HCT116 (cell line): Measurements from ENCODE around the gene ARPC1B. TPM values are rescaled to one million over a fixed set of nuclear protein-coding genes. Genes with fewer than 3 reads are reported as not detected.

Source experiments
- ATAC-seq: fragments of 200-7000 bp; cut with Tn5 transposase; 2 replicates; pipeline ENCODE4 v1.9.1; 2020; ENCODE audit warnings: mild to moderate bottlenecking, moderate library complexity
- BruUV-seq: library from RNA; stranded (reverse); fragments of 400-500 nt; replicated peaks from 2 replicates; lab custom pipeline; 2021; lab: Mats Ljungman, UMichigan
- CTCF ChIA-PET: fragments of 300-600 bp; sonication (Branson Sonifier 250); formaldehyde crosslinking; loops from one replicate; lab custom pipeline; 2021; ENCODE audit warnings: antibody characterized with exemption; lab: Charles Lee
- POLR2A ChIA-PET: fragments of 300-600, 350-600 bp; sonication (Branson Sonifier 250); formaldehyde crosslinking; loops from one replicate; lab custom pipeline; 2021; ENCODE audit warnings: antibody characterized with exemption; lab: Charles Lee
- RAD21 ChIA-PET, 2 experiments: fragments of 300-600 bp; sonication (Branson Sonifier 250); formaldehyde crosslinking; loops; one replicate each; lab custom pipeline; 2023; ENCODE audit warnings: low total read pairs in 2 of 2; ENCODE audit not compliant: uncharacterized antibody in 2 of 2, unreplicated experiment in 2 of 2, low non-redundant PET in 1 of 2; lab: Charles Lee
- DNase-seq: peaks from one replicate; pipeline ENCODE4 v3.0.0-alpha.2; 2010; ENCODE audit warnings: low read depth, low spot score
- H2AFZ ChIP-seq: fragments of 200-600 bp; shearing (Covaris generic), sonication (generic); 2 replicates; pipeline ENCODE4 v1.6.1; 2017; ENCODE audit warnings: low read depth, mixed run types, mixed read lengths, antibody characterized with exemption, low read length; ENCODE audit not compliant: poor library complexity, severe bottlenecking
- H3K27ac ChIP-seq: 2 replicates; pipeline ENCODE4 v1.5.1; 2012; ENCODE audit warnings: low read depth, low read length
- H3K27me3 ChIP-seq: fragments of 200-600 bp; sonication (generic); 2 replicates; pipeline ENCODE4 v1.6.1; 2016; ENCODE audit warnings: mixed run types, low read length, mixed read lengths; ENCODE audit not compliant: insufficient read depth
- H3K36me3 ChIP-seq, 2 experiments: fragments of 200-500 bp in 1 of 2; fragments of 200-600 bp in 1 of 2; sonication (Bioruptor generic) in 1 of 2; sonication (generic) in 1 of 2; 2 replicates each; pipeline versions ENCODE4 v1.5.1 to v1.6.1; 2014 to 2016; ENCODE audit warnings: low read length in 2 of 2, inconsistent platforms in 1 of 2, mixed read lengths in 1 of 2, mixed run types in 1 of 2; ENCODE audit not compliant: insufficient read depth in 2 of 2, control insufficient read depth in 1 of 2
- H3K4me1 ChIP-seq, 2 experiments: fragments of 200-600 bp in 1 of 2; sonication (generic) in 1 of 2; 2 replicates each; pipeline versions ENCODE4 v1.5.1 to v1.6.1; 2012 to 2017; ENCODE audit warnings: low read length in 2 of 2, inconsistent platforms in 1 of 2, mild to moderate bottlenecking in 1 of 2, mixed read lengths in 1 of 2, mixed run types in 1 of 2, moderate library complexity in 1 of 2; ENCODE audit not compliant: insufficient read depth in 2 of 2, control insufficient read depth in 1 of 2
- H3K4me2 ChIP-seq: fragments of 200-600 bp; sonication (generic); 2 replicates; pipeline ENCODE4 v1.6.1; 2017; ENCODE audit warnings: mixed run types, low read length, mixed read lengths
- H3K4me3 ChIP-seq, 2 experiments: fragments of 200-600 bp in 1 of 2; sonication (generic) in 1 of 2; replicated peaks in 1 of 2; 2 replicates each; pipeline ENCODE4 v1.5.1; 2011 to 2016; ENCODE audit warnings: low read length in 2 of 2, control low read depth in 1 of 2, low read depth in 1 of 2, mild to moderate bottlenecking in 1 of 2, mixed read lengths in 1 of 2, mixed run types in 1 of 2
- H3K79me2 ChIP-seq: fragments of 200-600 bp; sonication (generic); 2 replicates; pipeline ENCODE4 v1.6.1; 2017; ENCODE audit warnings: mild to moderate bottlenecking, mixed run types, low read length, moderate library complexity, mixed read lengths; ENCODE audit not compliant: insufficient read depth
- H3K9ac ChIP-seq: fragments of 200-600 bp; sonication (generic); 2 replicates; pipeline ENCODE4 v1.6.1; 2016; ENCODE audit warnings: low read length, mixed read lengths
- H3K9me2 ChIP-seq: fragments of 200-600 bp; sonication (generic), shearing (Covaris generic); 2 replicates; pipeline ENCODE4 v1.6.1; 2017; ENCODE audit warnings: mixed run types, mild to moderate bottlenecking, moderate library complexity; ENCODE audit not compliant: insufficient read depth
- H3K9me3 ChIP-seq, 2 experiments: fragments of 200-500 bp in 1 of 2; fragments of 200-600 bp in 1 of 2; sonication (Bioruptor generic) in 1 of 2; sonication (generic) in 1 of 2; 2 replicates each; pipeline ENCODE4 v1.6.1; 2014 to 2017; ENCODE audit warnings: low read length in 2 of 2, mixed read lengths in 2 of 2, inconsistent platforms in 1 of 2, low read depth in 1 of 2, mild to moderate bottlenecking in 1 of 2, mixed run types in 1 of 2, moderate library complexity in 1 of 2; ENCODE audit not compliant: control insufficient read depth in 1 of 2, insufficient read depth in 1 of 2
- H4K20me1 ChIP-seq: fragments of 200-600 bp; sonication (generic), shearing (Covaris generic); 2 replicates; pipeline ENCODE4 v1.6.1; 2017; ENCODE audit warnings: mixed run types, mild to moderate bottlenecking, moderate library complexity; ENCODE audit not compliant: insufficient read depth
- ATF3 ChIP-seq: IDR thresholded peaks from 2 replicates; pipeline ENCODE4 v1.6.1; 2012
- CBX3 ChIP-seq: IDR thresholded peaks from 2 replicates; pipeline ENCODE4 v1.6.1; 2012; ENCODE audit warnings: low read depth
- CEBPB ChIP-seq: IDR thresholded peaks from 2 replicates; pipeline ENCODE4 v1.6.1; 2012; ENCODE audit warnings: low read depth
- CTCF ChIP-seq, 3 experiments: fragments of 200-600 bp in 1 of 3; sonication (generic) in 1 of 3; IDR thresholded peaks in 2 of 3; conservative IDR thresholded peaks in 1 of 3; 2 replicates each; pipeline ENCODE4 v1.5.1; 2012 to 2017; ENCODE audit warnings: low read depth in 2 of 3, low read length in 2 of 3, antibody characterized with exemption in 1 of 3, borderline replicate concordance in 1 of 3, control low read depth in 1 of 3, mild to moderate bottlenecking in 1 of 3, mixed read lengths in 1 of 3, mixed run types in 1 of 3, moderate library complexity in 1 of 3; ENCODE audit not compliant: insufficient read depth in 1 of 3
- EGR1 ChIP-seq: IDR thresholded peaks from 2 replicates; pipeline ENCODE4 v1.6.1; 2012; ENCODE audit warnings: low read depth
- ELF1 ChIP-seq: IDR thresholded peaks from 2 replicates; pipeline ENCODE4 v1.6.1; 2012; ENCODE audit warnings: low read depth, borderline replicate concordance
- EZH2 ChIP-seq: fragments of 200-600 bp; sonication (generic); IDR thresholded peaks from 2 replicates; pipeline ENCODE4 v1.6.1; 2017; ENCODE audit warnings: antibody characterized with exemption, mixed run types
- EZH2phosphoT487 ChIP-seq: fragments of 200-600 bp; IDR thresholded peaks from 2 replicates; pipeline ENCODE4 v1.6.1; 2018; ENCODE audit warnings: antibody characterized with exemption, borderline replicate concordance
- FOSL1 ChIP-seq: IDR thresholded peaks from 2 replicates; pipeline ENCODE4 v1.6.1; 2012; ENCODE audit warnings: low read depth
- JUND ChIP-seq: IDR thresholded peaks from 2 replicates; pipeline ENCODE4 v1.6.1; 2012
- MAX ChIP-seq: IDR thresholded peaks from 2 replicates; pipeline ENCODE4 v1.6.1; 2012
- POLR2A ChIP-seq: IDR thresholded peaks from 2 replicates; pipeline ENCODE4 v1.7.0; 2011; ENCODE audit warnings: borderline replicate concordance; ENCODE audit not compliant: insufficient read depth, insufficient read length; ENCODE audit errors: extremely low read depth
- REST ChIP-seq: IDR thresholded peaks from 2 replicates; pipeline ENCODE4 v1.6.1; 2012; ENCODE audit warnings: low read depth
- SIN3A ChIP-seq: IDR thresholded peaks from 2 replicates; pipeline ENCODE4 v1.6.1; 2012; ENCODE audit warnings: low read depth
- TCF7L2 ChIP-seq: IDR thresholded peaks from 2 replicates; pipeline ENCODE4 v1.7.0; 2011; ENCODE audit warnings: borderline replicate concordance, inconsistent platforms; ENCODE audit not compliant: insufficient read depth, insufficient read length; ENCODE audit errors: extremely low read depth
- YY1 ChIP-seq: IDR thresholded peaks from 2 replicates; pipeline ENCODE4 v1.6.1; 2011; ENCODE audit warnings: low read length, low read depth, moderate library complexity, mild to moderate bottlenecking; ENCODE audit not compliant: insufficient replicate concordance; ENCODE audit errors: extremely low read depth
- ZBTB33 ChIP-seq: IDR thresholded peaks from 2 replicates; pipeline ENCODE4 v1.6.1; 2011; ENCODE audit warnings: mild to moderate bottlenecking, low read length, moderate library complexity; ENCODE audit not compliant: insufficient replicate concordance; ENCODE audit errors: extremely low read depth
- intact Hi-C: fragments of 100-400 bp; cut with micrococcal nuclease; formaldehyde crosslinking; loops from 2 replicates; pipeline ENCODE4 v1.10.0; 2022
- total RNA-seq: library from RNA; stranded (reverse); gene quantifications from one replicate; pipeline ENCODE4 v1.2.1, GENCODE V29; 2021; ENCODE audit not compliant: unreplicated experiment

ARPC1B gene
- total RNA-seq, 1 experiment from 2014 or later = 192 TPM

- Histone ChIP-seq H3K9me3 (no peaks in the 10 kb centered on the region), H3K4me2 (no peak overlapping the region), H3K79me2 (peaks cover 67% of the 10 kb centered on the region), H3K27ac (no peak overlapping the region), H2AFZ (no peak overlapping the region), H3K4me3 (no peak overlapping the region), H4K20me1 (no peaks in the 10 kb centered on the region; the same call in 1 of the 2 replicates)
- ChIA-PET RAD21 (no interaction called here), CTCF (no interaction called here), POLR2A (no interaction called here)
- DNase-seq = no peak
- BruUV-seq = no TSS peak
- no peak for ATAC-seq
- TF ChIP-seq SIN3A (no peak), TCF7L2 (no peak), EGR1 (no peak), CEBPB (no peak), EZH2 (no peak), POLR2A (no peak), ATF3 (no peak), EZH2phosphoT487 (no peak), ELF1 (no peak), MAX (no peak), YY1 (no peak), FOSL1 (no peak), JUND (no peak), CTCF (IDR thresholded peaks at IDR 0.05 in 2 of 3, conservative IDR thresholded peaks at IDR 0.05 in 1 of 3; ENCODE audit: borderline replicate concordance in 1 of 3, insufficient read depth in 1 of 3, low read depth in 2 of 3, low read length in 2 of 3) (no peak), REST (no peak), ZBTB33 (no peak), CBX3 (no peak)
- TF ChIP-seq, all 23 proteins: peak for 0
- H3K27me3 ChIP-seq = no peaks in the 10 kb centered on the region
- H3K36me3 ChIP-seq = peaks cover 33 to 52% of the 10 kb centered on the region in 2 experiments
- intact Hi-C loops = no loop called here
- peaks cover 9 to 13% of the 10 kb centered on the region in 2 experiments; a peak in 3 of 4 replicates for H3K4me1 ChIP-seq
- no peak overlapping the region for H3K9ac ChIP-seq
- H3K9me2 ChIP-seq = no peaks in the 10 kb centered on the region
Measured at GRCh38 chr7:99402854-99403253, 28.3 kb downstream of the ARPC1B start.
